CD14-positive monocyte (primary cell): ENCODE measurements around the gene SPATS2. TPM values are rescaled to one million over a fixed set of nuclear protein-coding genes. Genes with fewer than 3 reads are reported as not detected.

ENCODE experiments used
- DNase-seq, 3 donors: peaks; one replicate each; pipeline ENCODE4 v3.0.0-alpha.2; 2011 to 2022
- H2AFZ ChIP-seq: 2 replicates; pipeline ENCODE4 v1.6.0; 2012; ENCODE audit warnings: mild to moderate bottlenecking, low read depth, low read length, inconsistent platforms; ENCODE audit not compliant: insufficient read depth, poor library complexity, severe bottlenecking
- H3K27ac ChIP-seq, 2 donors: 1 replicate in 1 of 2; 2 replicates in 1 of 2; pipeline ENCODE4 v1.5.1; 2012 to 2013; ENCODE audit warnings: low read length in 2 of 2, control low read depth in 1 of 2, inconsistent platforms in 1 of 2, low read depth in 1 of 2, mild to moderate bottlenecking in 1 of 2
- H3K27me3 ChIP-seq, 2 donors: one replicate each; pipeline versions ENCODE4 v1.6.0 to v1.6.1; 2011 to 2013; ENCODE audit warnings: low read length in 2 of 2; ENCODE audit not compliant: control insufficient read depth in 2 of 2, insufficient read depth in 2 of 2
- H3K36me3 ChIP-seq, 2 donors: replicated peaks in 1 of 2; 1 replicate in 1 of 2; 2 replicates in 1 of 2; pipeline versions ENCODE4 v1.5.1 to v1.6.1; 2012 to 2013; ENCODE audit warnings: low read length in 2 of 2, control low read depth in 1 of 2, inconsistent platforms in 1 of 2, mild to moderate bottlenecking in 1 of 2; ENCODE audit not compliant: insufficient read depth in 2 of 2, control insufficient read depth in 1 of 2
- H3K4me1 ChIP-seq, 2 donors: 1 replicate in 1 of 2; 2 replicates in 1 of 2; pipeline versions ENCODE4 v1.5.1 to v1.6.1; 2012 to 2013; ENCODE audit warnings: low read length in 2 of 2, control low read depth in 1 of 2, inconsistent platforms in 1 of 2, mild to moderate bottlenecking in 1 of 2, moderate library complexity in 1 of 2; ENCODE audit not compliant: insufficient read depth in 2 of 2, control insufficient read depth in 1 of 2
- H3K4me2 ChIP-seq: replicated peaks from 2 replicates; pipeline ENCODE3; 2012; ENCODE audit warnings: low read length, moderate library complexity, mild to moderate bottlenecking; ENCODE audit not compliant: poor library complexity, severe bottlenecking; ENCODE audit errors: extremely low read depth
- H3K4me3 ChIP-seq, 3 experiments: fragments of 200-600 bp in 1 of 3; sonication (generic) in 1 of 3; replicated peaks in 1 of 3; 1 replicate in 2 of 3; 2 replicates in 1 of 3; pipeline ENCODE4 v1.5.1; 2011 to 2013; ENCODE audit warnings: low read length in 3 of 3, mild to moderate bottlenecking in 3 of 3, control low read depth in 2 of 3, low read depth in 2 of 3, inconsistent platforms in 1 of 3, moderate library complexity in 1 of 3
- H3K79me2 ChIP-seq: 2 replicates; pipeline ENCODE4 v1.6.0; 2012; ENCODE audit warnings: mild to moderate bottlenecking, control low read depth, inconsistent platforms, low read length, moderate library complexity; ENCODE audit not compliant: insufficient read depth
- H3K9ac ChIP-seq: 2 replicates; pipeline ENCODE4 v1.6.0; 2017; ENCODE audit warnings: low read length, mild to moderate bottlenecking; ENCODE audit not compliant: insufficient read depth, poor library complexity, severe bottlenecking
- H3K9me3 ChIP-seq, 2 donors: replicated peaks in 1 of 2; 1 replicate in 1 of 2; 2 replicates in 1 of 2; pipeline versions ENCODE4 v1.5.1 to v1.6.1; 2012 to 2013; ENCODE audit warnings: low read length in 2 of 2, control low read depth in 1 of 2; ENCODE audit not compliant: control insufficient read depth in 1 of 2, insufficient read depth in 1 of 2
- H4K20me1 ChIP-seq: 2 replicates; pipeline ENCODE4 v1.6.0; 2012; ENCODE audit warnings: mild to moderate bottlenecking, low read length, control low read depth, moderate library complexity; ENCODE audit not compliant: insufficient read depth
- H3K27ac Mint-ChIP-seq, 7 donors: one replicate each; pipeline ENCODE4 v1.8.0; 2020; ENCODE audit warnings: mild to moderate bottlenecking in 7 of 7, mixed read lengths in 7 of 7, moderate library complexity in 6 of 7, inconsistent platforms in 2 of 7
- H3K27me3 Mint-ChIP-seq, 3 donors: one replicate each; pipeline ENCODE4 v1.8.0; 2021 to 2022; ENCODE audit warnings: low read depth in 3 of 3, mild to moderate bottlenecking in 3 of 3, mixed read lengths in 3 of 3, moderate library complexity in 3 of 3, inconsistent platforms in 1 of 3
- H3K36me3 Mint-ChIP-seq, 2 donors: one replicate each; pipeline ENCODE4 v1.8.0; 2020; ENCODE audit warnings: mixed read lengths in 2 of 2, inconsistent platforms in 1 of 2, mild to moderate bottlenecking in 1 of 2
- H3K4me1 Mint-ChIP-seq: one replicate; pipeline ENCODE4 v1.8.0; 2020; ENCODE audit warnings: mild to moderate bottlenecking, mixed read lengths
- H3K4me3 Mint-ChIP-seq, 2 donors: one replicate each; pipeline ENCODE4 v1.8.0; 2020; ENCODE audit warnings: mild to moderate bottlenecking in 2 of 2, mixed read lengths in 2 of 2, moderate library complexity in 1 of 2
- H3K9me3 Mint-ChIP-seq, 7 donors: one replicate each; pipeline ENCODE4 v1.8.0; 2020 to 2022; ENCODE audit warnings: mixed read lengths in 7 of 7, mild to moderate bottlenecking in 6 of 7, moderate library complexity in 6 of 7, inconsistent platforms in 2 of 7
- CTCF ChIP-seq: fragments of 200-600 bp; IDR thresholded peaks from one replicate; pipeline ENCODE4 v1.8.0; 2022; ENCODE audit warnings: antibody characterized with exemption, mild to moderate bottlenecking
- WGBS: methylation state at CpG from one replicate; pipeline ENCODE4 v1.1.5; 2013; ENCODE audit warnings: missing lambda C conversion rate; ENCODE audit not compliant: insufficient coverage; 5-methylcytosine and 5-hydroxymethylcytosine counted together
- intact Hi-C, 2 donors: fragments of 100-400 bp; cut with micrococcal nuclease; formaldehyde crosslinking; loops; one replicate each; pipeline versions ENCODE4 v1.15.0 to v1.15.1; 2023
- polyA plus RNA-seq, 3 donors: library from polyadenylated mRNA; depleted of rRNA in 1 of 3; unstranded in 2 of 3; stranded (reverse) in 1 of 3; fragments of 300-500 nt in 2 of 3; fragments of >200 nt in 1 of 3; fragmentation: Illumina TruSeq in 2 of 3; gene quantifications; 1 replicate in 2 of 3; 2 replicates in 1 of 3; pipeline ENCODE4 v1.2.3, GENCODE V29; 2012 to 2021

Gene SPATS2
- polyA plus RNA-seq, 3 donors: 1.1 to 3.2 (median 1.8) TPM

GRCh38 chr12:49348781-49349180, 18.5 kb upstream of the SPATS2 start:
- H3K27ac ChIP-seq: no peak overlapping the region
- no peak overlapping the region for H3K27ac Mint-ChIP-seq
- no peaks in the 10 kb centered on the region for H3K79me2 ChIP-seq
- H3K4me1 ChIP-seq: peaks cover 25 to 30% of the 10 kb centered on the region in 2 donors
- no peak overlapping the region for H3K9ac ChIP-seq
- peaks cover 28% of the 10 kb centered on the region for H3K4me1 Mint-ChIP-seq
- intact Hi-C loops: loop anchor here in 1 of 2 donors (10.0 kb wide), 1 partner anchor 284 kb away; the partner anchor contains the start of genes KMT2D and RHEBL1
- 100% methylated on average over 4 of the region's 5 CpGs for WGBS
- H3K36me3 Mint-ChIP-seq: peaks cover 6% of the 10 kb centered on the region in 2 donors
- DNase-seq: no peak
- H3K27me3 ChIP-seq: peaks cover 51 to 79% of the 10 kb centered on the region in 2 donors
- no peaks in the 10 kb centered on the region for H3K36me3 ChIP-seq
- no peak overlapping the region for H3K4me2 ChIP-seq
- peaks cover 2 to 24% of the 10 kb centered on the region in 2 donors for H3K9me3 ChIP-seq
- TF ChIP-seq CTCF: no peak
- peaks cover 54 to 91% (median 86%) of the 10 kb centered on the region in 3 donors for H3K27me3 Mint-ChIP-seq
- no peak overlapping the region for H3K4me3 ChIP-seq
- H2AFZ ChIP-seq: no peak overlapping the region
- peaks cover 0 to 22% (median 7%) of the 10 kb centered on the region in 7 donors for H3K9me3 Mint-ChIP-seq
- H3K4me3 Mint-ChIP-seq: peak overlapping the region in 1 of 2 donors; percentile 71
- H4K20me1 ChIP-seq: no peaks in the 10 kb centered on the region

- Mint-ChIP-seq H3K36me3 (peaks cover 3 to 6% of the 10 kb centered on the region in 2 donors), H3K27me3 (peaks cover 49 to 89% (median 84%) of the 10 kb centered on the region in 3 donors), H3K27ac (no peak overlapping the region), H3K9me3 (peaks cover 0 to 20% (median 7%) of the 10 kb centered on the region in 7 donors), H3K4me3 (peak overlapping the region in 1 of 2 donors; percentile 39), H3K4me1 (peaks cover 28% of the 10 kb centered on the region)
- no peak for DNase-seq
- Histone ChIP-seq H3K4me2 (no peak overlapping the region), H3K4me1 (peaks cover 25 to 27% of the 10 kb centered on the region in 2 donors), H3K79me2 (no peaks in the 10 kb centered on the region), H3K36me3 (no peaks in the 10 kb centered on the region), H2AFZ (no peak overlapping the region), H4K20me1 (no peaks in the 10 kb centered on the region), H3K9me3 (peaks cover 2 to 19% of the 10 kb centered on the region in 2 donors), H3K9ac (no peak overlapping the region), H3K4me3 (no peak overlapping the region), H3K27ac (no peak overlapping the region), H3K27me3 (peaks cover 46 to 76% of the 10 kb centered on the region in 2 donors)
- intact Hi-C loops: loop anchor here in 1 of 2 donors (10.0 kb wide), 1 partner anchor 284 kb away; the partner anchor contains the start of genes KMT2D and RHEBL1
- TF ChIP-seq CTCF: no peak
- 99% methylated on average over 10 of the region's 11 CpGs for WGBS
Observed at GRCh38 chr12:49349266-49349665, 18.0 kb upstream of the SPATS2 start.
